Keratinocyte (primary cell): Measurements from ENCODE around the gene DECR2.
"Not testable (repeated sequence)": the region's sequence is repeated elsewhere in the genome, so short reads cannot be mapped to it uniquely, and the experiment has no call there.

Source experiments
- CTCF ChIP-seq, 3 experiments: IDR thresholded peaks in 1 of 3; conservative IDR thresholded peaks in 1 of 3; optimal IDR thresholded peaks in 1 of 3; 2 replicates in 2 of 3; 3 replicates in 1 of 3; pipeline versions ENCODE3 to v1.5.1; 2011; ENCODE audit warnings: low read length in 3 of 3, mild to moderate bottlenecking in 3 of 3, moderate library complexity in 2 of 3, control low read depth in 1 of 3, inconsistent platforms in 1 of 3; ENCODE audit not compliant: insufficient read depth in 2 of 3; ENCODE audit errors: extremely low read depth in 1 of 3
- EZH2 ChIP-seq: IDR thresholded peaks from one replicate; pipeline ENCODE4 v1.6.1; 2012; ENCODE audit warnings: inconsistent platforms, mild to moderate bottlenecking, low read length, moderate library complexity

- TF ChIP-seq CTCF (optimal IDR thresholded peaks at IDR 0.05 in 1 of 3, IDR thresholded peaks at IDR 0.05 in 1 of 3, conservative IDR thresholded peaks at IDR 0.05 in 1 of 3; ENCODE audit: extremely low read depth in 1 of 3, insufficient read depth in 2 of 3, low read length in 3 of 3); EZH2: not testable (repeated sequence)
Measured at GRCh38 chr16:378113-378820, 23.4 kb upstream of the DECR2 start.
